ENCODE results near the gene ADGRA1.

DNA sequence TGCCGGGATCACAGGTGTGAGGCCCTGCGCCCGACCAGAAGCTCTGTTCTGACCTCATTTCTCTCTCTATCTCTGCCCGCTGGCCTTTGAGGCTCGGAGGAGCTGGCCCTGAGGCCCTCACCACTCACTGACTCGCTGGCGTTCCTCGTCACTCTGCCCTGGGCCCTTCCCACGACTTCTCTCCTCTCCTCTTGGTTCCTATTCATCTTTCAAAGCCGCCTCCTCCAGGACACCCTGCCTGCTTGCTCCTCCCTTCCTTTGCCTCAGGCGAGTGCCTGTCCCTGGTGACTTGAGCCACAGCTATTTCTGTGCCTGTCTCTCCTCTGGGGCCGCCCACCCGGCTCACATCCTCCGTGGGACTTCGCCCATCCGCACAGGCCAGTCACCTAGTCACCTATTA, 17.3 kb upstream of the ADGRA1 start:
- TF ChIP-seq EZH2 (IDR thresholded peaks at IDR 0.05; ENCODE audit: borderline replicate concordance, control insufficient read depth, low read depth, low read length) (no peak), TCF12 (IDR thresholded peaks at IDR 0.05; ENCODE audit: low read depth, low read length) (no peak), RBBP5 (conservative IDR thresholded peaks at IDR 0.05) (no peak)
- TF ChIP-seq, protein P1, sequence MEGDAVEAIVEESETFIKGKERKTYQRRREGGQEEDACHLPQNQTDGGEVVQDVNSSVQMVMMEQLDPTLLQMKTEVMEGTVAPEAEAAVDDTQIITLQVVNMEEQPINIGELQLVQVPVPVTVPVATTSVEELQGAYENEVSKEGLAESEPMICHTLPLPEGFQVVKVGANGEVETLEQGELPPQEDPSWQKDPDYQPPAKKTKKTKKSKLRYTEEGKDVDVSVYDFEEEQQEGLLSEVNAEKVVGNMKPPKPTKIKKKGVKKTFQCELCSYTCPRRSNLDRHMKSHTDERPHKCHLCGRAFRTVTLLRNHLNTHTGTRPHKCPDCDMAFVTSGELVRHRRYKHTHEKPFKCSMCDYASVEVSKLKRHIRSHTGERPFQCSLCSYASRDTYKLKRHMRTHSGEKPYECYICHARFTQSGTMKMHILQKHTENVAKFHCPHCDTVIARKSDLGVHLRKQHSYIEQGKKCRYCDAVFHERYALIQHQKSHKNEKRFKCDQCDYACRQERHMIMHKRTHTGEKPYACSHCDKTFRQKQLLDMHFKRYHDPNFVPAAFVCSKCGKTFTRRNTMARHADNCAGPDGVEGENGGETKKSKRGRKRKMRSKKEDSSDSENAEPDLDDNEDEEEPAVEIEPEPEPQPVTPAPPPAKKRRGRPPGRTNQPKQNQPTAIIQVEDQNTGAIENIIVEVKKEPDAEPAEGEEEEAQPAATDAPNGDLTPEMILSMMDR (IDR thresholded peaks at IDR 0.05 in 2 of 3, conservative IDR thresholded peaks at IDR 0.05 in 1 of 3; ENCODE audit: control insufficient read depth in 2 of 3, extremely low read depth in 1 of 3, insufficient read depth in 1 of 3, low read depth in 3 of 3, low read length in 3 of 3): no peak
